T-helper 1 cell treated with Interleukin-12 subunit alpha and Interleukin-12 subunit beta and Interleukin-4 antibody, amounts not matched to agents 30 ng/mL and 1 ng/mL, for 36 hours (primary cell): ENCODE measurements around the gene RPL12. TPM values are rescaled to one million over a fixed set of nuclear protein-coding genes. Genes with fewer than 3 reads are reported as not detected.
"Not testable (repeated sequence)": the region's sequence is repeated elsewhere in the genome, so short reads cannot be mapped to it uniquely, and the experiment has no call there.

Experiments
- intact Hi-C: fragments of 100-400 bp; cut with micrococcal nuclease; formaldehyde crosslinking; loops from one replicate; pipeline ENCODE4 v1.15.1; 2024
- total RNA-seq: library from RNA; stranded (reverse); gene quantifications from 2 replicates; pipeline ENCODE4 v1.2.3, GENCODE V29; 2022

Gene RPL12
- total RNA-seq, 1 donor from 2014 or later: 841 TPM

DNA sequence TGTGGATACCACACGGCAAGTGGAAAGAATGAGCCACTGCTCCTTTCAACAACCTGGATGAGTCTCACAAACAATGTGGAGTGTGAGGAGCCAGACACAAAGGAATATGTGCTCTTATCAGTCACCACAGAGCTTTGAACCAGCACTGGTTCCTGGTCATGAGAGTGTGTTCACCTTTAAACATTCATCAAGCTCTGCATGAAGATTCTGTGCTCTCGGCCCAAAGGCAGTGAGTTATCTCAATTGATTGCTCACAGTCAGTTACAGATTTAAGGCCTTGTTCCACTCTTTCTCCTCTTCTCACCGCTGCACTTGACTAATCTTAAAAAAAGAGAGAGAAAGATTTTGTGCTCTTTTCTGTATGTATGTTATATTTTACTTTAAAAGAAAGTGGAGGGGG is 19.5 kb upstream of the RPL12 start:
- intact Hi-C loops: no loop called here

DNA sequence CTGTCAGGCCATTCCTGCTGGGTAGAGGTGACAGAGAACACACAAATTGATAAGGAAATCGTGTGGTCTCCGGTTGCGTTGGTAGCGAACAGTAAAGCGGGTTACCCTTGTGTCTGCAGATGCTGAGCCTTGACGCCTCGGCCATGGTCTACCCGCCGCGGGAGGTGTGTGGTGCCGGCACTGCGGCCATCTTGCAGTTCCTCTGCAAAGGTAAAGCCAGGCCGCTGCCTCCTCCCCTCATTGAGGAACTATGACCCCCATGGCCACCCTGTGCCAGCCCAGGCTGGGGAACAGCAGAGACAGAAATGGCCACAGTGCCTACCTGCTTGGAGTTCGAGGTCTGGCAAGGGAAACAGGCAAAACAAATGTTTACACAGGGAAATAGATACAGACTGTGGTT is 16.4 kb upstream of the RPL12 start:
- intact Hi-C loops: no loop called here

DNA sequence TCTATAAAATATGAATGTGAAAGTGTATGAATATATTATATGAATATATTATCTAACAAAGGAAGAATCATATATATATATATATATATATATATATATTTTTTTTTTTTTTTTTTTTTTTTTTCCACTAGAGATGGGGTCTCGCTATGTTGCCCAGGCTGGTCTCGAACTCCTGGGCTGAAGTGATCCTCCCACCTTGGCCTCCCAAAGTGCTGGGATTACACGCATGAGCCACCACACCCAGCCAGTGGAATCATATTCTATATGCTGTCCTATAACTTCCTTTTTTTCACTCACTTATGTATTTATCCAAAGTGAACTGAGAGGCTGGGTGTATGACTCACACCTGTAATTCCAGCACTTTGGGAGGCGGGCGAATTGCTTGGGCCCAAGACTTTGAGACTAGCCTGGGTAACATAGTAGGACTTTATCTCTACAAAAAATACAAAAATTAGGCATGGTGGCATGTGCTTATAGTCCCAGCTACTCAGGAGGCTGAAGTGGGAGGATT is 15.3 kb upstream of the RPL12 start:
- intact Hi-C loops: not testable (repeated sequence)

DNA sequence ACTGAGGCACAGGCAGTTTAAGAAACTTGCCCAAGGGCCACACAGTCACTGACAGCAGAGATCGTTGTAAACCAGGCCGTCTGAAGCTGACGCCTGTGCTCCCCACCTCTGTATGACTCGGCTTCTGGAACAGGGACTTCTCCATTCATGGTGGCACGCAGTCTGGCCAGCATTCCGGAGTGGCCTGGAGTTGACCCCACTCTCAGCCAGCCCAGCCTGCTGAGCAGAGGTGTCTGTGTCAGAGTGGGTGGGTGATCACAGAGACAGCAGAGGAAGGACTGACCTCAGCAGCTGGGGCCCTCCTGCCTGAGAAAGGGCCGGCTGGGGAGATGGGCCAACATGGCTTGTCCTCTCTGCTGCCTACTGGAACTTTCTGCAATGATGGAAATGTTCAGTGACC is 12.7 kb upstream of the RPL12 start:
- intact Hi-C loops: no loop called here

DNA sequence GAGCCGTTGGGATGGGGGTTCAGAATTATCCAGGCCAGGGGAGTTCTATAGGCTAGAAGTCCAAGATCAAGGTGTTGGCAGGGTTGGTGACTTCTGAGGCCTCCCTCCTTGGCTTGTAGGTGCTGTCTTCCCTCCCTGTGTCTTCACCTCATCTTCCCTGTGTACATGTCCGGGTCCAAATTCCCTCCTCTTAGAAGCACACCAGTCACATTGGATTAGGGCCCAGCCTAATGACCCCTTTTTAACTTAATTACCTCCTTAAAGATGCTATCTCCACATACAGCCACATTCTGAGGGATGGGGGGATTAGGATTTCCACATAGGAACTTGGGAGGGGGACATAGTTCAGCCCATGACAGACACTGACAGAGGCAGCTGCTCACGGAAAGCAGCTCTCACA is 12.2 kb upstream of the RPL12 start:
- intact Hi-C loops: no loop called here

DNA sequence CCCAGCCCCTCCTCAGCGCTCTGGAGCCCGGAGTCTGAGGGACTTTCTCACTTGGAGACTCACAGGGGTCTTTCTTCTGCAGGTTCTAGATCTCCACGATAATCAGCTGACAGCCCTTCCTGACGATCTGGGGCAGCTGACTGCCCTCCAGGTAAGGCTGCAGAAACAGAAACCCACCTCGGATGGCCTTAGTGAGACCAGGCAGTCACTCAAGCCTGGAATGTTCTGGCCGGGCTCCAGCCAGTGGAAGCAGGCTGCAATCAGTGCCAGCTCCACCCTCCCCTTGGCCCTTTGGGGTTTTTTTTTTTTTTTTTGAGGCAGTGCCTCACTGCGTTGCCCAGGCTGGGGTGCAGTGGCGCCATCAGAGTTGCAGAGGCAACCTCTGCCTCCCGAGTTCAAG is 7.7 kb upstream of the RPL12 start:
- intact Hi-C loops: no loop called here

DNA sequence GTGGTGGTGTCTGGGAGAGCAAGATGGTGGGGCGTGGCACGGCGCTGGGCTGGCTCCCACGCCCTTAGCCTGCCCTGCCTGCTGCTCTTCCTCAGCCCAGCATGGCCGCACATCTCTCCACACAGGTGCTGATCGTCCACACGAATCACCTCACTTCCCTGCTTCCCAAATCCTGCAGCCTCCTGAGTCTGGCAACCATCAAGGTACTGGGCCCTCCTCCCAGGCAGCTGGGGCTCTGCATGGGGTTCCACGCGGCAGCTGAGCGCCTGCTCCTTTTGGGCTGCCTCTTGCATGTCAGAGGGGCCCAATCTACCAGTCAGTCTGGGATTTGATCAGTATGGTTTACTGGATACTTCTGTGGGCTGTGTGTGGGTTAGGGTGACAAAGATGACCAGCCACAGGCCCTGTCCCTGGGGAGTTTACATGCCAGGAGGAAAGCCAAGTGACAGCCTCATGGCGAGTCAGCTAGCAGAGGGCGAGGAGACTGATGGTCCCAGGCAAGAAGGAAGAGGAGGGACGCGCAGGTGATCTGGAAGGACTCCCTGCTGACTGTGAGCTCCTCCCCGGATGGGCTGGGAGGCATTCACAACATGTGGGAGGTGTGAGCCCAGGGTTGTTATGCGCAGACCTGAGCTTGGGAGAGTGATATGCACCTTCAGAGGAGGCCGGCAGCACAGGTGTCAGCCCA is 6.1 kb upstream of the RPL12 start:
- intact Hi-C loops: no loop called here

DNA sequence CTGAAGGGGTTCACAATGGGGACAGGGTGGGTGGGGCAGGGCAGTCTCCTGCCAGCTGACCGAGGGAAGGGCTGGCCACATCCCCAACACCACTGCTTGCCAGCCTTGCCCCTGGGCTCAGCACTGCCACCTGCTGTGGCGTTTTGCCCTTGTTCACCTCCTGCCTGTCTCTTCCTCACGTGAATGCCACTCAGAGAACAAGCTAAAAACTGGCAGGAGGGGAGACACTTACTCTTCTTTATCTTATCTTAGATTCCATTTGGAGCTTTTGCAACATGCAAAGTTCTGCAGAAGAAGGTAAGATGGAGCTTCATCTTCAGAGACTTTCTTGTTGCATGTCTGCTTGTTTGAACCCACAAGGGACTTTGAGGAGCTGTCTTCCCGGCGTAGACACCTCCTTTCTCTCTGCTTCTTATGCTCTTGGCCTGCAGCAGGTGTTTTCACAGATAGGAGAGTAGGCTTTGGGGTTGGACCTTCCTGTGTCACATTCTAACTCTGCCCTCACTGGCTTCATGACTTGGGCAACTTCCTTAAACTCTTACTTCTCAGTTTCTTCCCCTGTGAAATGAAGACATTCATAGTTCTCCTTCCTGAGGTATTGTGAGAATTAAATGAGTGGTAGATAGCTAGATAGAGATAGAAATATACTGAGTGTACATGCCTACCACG is 4.3 kb upstream of the RPL12 start:
- intact Hi-C loops: loop anchor here (1.0 kb wide), 4 partner anchors 144 to 515 kb away; no protein-coding TSS in a partner anchor

DNA sequence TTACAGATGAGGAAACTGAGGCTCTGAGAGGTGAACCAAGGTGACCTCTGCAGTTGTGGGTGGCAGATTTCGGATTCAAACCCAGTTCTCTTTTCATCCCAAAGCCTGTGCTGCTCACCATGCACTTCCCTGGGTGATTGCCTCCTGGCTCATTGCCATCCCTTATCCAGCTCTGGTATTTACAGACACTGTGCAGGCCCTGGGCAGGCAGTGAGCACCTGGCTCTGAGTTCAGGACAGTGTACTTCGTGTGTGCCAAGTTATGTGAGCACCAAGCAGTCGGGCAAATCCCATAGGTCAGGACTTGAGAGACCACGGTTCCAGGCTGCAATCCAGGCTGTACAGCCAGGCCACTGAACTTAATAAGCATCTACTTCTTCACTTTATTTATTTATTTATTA is 1.5 kb upstream of the RPL12 start:
- intact Hi-C loops: loop anchor here (1.0 to 5.0 kb wide), 3 partner anchors 320 to 675 kb away; partner anchors contain the start of gene PTGES2

DNA sequence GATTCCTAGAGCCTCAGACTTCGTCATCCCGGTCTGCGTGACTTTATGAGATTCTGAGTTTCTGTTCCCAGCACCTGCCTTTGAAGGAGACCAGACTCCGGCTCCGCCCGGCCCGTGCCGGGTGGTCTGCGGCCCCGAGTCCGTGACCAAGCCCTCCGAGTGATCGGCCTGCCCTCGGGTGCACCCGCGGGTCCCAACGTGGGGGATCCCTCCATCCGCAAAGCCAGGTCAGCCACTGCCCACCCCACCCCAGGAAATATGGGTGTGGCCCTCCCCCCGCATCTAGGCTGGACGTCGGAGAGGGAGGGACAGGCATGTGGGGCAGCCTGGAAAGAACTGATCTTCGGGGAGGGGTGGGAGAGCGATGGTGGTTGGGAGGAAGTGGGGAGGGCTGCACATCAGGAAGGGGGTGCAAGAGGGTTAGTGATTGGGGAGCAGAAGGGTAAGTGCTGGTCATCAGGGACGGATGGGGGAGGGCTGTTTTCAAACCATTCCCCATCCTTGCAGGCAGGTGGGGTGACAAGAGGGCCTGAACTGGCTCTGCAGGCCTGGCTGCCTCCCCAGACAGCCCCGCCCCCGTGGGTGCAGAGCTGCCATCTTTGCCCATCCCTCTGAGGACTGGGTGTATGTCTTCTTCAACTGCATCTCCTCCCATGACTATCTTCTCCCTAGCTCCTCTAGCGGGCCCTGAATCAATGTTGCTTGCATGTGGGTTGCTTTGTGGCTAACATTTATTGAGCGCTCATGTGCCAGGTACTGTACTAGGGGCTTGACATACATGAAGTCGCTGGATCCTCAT is 851 bp upstream of the RPL12 start:
- intact Hi-C loops: loop anchor here (1.0 to 5.0 kb wide), 15 partner anchors 28 to 675 kb away; partner anchors contain the start of genes PTGES2, PTRH1, STXBP1 and TOR2A

DNA sequence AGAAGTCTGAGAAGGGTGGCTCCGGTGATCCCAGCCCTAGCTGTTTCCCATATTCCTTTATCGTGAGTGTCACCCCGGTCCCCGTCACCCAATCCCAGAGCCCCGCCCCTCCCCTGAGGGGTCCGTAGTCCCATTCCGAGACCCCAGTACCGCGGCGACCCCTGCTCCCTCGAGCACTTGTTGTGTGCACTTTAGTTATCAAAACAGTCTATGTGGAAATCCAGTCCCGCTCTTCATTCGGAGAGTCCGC is 327 bp upstream of the RPL12 start:
- intact Hi-C loops: loop anchor here (1.0 to 5.0 kb wide), 14 partner anchors 27 to 676 kb away; partner anchors contain the start of genes PTGES2, PTRH1, STXBP1 and TOR2A

DNA sequence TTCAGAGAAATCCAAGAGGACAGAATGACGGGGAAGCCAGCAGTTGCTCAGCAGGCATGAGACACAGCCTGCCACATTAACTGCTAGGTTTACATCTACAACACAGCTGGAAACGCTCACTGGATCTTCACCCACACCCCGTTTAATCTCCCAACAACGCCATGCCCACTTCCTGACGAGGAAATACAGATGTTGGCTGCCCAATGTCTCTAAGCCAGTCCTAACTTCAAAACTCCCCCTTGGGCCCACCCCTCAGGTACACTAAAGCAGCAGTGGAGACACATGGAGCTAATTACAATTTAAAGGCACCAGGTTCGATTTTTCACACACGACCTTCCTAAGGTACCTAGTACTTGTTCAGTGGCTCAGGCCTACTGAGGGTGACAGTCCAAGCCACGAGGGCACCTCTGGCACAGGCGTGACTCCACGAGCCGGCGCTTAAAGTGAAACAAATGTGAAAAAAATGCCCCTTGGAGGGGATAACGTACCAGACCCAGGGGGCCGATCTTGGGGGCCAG is 904 bp downstream of the RPL12 start:
- intact Hi-C loops: loop anchor here (2.0 to 5.0 kb wide), 7 partner anchors 62 to 677 kb away; partner anchors contain the start of genes PTGES2 and STXBP1

DNA sequence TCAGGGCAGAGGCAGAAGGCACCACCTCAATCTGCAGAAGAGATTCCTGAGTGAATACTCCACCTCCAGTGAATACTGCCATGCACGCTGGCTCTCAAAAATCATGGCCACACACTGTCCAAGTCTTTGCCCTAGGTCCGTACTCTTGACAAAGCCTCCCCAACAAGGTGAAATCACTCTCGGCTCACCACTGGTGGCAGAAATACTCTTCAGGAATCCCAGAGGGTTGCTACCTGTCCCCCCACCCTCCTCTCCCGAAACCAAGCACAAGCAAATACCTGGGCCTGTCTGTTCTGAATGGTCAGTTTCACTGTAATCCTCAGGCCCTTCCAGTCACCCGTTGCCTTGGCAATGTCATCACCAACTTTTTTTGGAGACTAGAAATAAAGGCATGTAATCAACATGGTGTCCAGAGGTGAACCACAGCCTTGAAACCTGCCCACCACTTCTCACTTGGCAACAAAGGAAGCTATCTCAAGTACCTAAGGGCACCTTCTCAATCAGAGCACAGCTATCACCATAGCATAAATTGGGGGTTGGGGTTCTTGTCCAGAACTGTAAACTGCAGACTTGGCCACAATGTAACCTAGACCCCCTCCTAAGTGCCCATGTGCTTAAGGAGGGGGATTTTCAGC is 1.8 kb downstream of the RPL12 start:
- intact Hi-C loops: no loop called here

DNA sequence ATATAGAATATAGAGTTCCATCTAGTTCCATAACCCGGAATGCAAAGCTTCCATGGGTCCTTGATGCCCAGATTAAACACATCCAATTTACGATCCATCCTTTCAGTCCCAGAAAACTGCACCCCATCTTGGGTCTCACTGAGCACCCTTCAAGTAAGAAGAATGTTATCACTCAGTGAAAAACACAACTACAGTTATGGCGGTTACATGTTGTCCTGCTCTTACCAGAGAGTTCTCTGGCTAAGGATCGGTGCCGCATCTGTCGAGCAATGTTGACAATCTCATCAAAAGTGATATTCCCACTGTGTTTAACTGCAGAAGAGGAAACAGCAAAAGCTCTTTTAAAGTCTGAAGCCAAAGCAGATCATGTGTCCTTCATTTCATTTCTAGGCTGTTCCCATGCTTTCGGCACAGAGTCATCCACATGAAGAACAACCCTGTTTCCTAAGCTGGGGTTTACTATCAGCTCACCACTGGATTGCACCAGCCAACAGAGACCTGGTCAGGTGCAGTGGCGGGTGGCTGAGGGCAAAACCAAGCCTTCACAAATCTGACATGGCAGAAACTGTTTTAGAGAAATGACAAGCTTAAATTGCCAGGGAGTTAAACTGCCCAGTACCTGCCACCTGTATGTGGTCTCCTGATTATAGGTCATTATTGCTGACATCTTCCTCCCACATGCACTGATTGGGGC is 2.9 kb downstream of the RPL12 start:
- intact Hi-C loops: no loop called here

DNA sequence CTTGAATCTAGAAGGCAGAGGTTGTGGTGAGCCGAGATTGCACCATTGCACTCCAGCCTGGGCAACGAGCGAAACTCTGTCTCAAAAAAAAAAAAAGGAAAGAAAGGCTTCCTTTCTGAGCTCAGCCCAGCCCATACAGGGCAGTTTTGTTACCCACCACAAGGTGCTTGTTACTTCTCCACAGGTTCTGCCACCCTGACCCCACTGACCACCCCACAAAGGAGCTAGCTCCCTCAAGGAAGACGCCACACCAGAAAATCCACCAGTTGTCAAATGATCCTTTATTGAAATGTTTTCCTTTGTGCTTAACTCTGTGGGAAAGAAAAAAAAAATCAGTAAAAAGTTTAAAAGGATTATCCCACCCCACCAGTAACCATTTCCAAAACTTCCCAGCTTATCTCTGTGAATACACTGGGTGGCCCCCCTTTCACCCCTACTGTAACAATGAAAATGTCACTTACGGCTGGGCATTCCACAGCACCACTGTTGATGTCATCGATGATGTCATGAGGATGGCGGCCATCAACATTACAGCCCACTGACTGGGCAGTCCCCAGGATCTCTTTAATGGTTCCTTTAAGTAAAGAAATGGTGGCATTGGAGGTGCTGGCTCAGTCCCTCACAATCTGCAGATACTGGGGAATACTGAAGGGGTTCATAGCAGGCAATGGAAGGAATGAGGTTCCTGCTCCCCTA is 3.6 kb downstream of the RPL12 start:
- intact Hi-C loops: no loop called here

DNA sequence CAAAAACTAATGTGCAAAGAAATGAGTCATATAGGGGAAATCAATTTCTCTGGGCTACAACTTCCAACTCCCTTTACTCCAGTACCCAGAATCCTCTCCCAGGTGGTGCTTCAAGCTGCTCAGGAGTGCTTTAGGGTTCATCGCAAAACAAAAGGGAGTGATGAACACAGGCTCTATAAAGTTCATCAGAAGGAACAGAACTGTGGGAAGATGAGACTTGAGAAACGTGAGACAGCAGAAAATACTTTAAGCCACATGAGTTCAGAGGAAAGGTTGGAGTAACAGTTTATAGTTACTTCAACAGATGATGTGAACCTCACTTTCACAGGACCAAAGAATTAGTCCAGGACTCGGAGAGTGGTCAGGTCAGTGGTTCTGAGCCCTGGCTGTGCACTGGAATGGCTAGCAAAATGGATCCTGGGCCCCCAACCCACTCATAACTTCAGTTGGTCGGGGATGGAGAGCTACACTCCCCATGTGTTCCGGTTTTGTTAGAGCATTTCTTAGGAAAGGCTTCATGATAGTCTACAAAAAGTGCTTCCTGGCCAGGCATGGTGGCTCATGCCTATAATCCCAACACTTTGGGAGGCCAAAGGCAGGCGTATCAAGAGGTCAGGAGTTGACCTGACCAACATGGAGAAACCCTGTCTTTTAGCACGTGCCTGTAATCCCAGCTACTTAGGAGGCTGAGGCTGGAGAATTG is 4.3 kb downstream of the RPL12 start:
- intact Hi-C loops: no loop called here

DNA sequence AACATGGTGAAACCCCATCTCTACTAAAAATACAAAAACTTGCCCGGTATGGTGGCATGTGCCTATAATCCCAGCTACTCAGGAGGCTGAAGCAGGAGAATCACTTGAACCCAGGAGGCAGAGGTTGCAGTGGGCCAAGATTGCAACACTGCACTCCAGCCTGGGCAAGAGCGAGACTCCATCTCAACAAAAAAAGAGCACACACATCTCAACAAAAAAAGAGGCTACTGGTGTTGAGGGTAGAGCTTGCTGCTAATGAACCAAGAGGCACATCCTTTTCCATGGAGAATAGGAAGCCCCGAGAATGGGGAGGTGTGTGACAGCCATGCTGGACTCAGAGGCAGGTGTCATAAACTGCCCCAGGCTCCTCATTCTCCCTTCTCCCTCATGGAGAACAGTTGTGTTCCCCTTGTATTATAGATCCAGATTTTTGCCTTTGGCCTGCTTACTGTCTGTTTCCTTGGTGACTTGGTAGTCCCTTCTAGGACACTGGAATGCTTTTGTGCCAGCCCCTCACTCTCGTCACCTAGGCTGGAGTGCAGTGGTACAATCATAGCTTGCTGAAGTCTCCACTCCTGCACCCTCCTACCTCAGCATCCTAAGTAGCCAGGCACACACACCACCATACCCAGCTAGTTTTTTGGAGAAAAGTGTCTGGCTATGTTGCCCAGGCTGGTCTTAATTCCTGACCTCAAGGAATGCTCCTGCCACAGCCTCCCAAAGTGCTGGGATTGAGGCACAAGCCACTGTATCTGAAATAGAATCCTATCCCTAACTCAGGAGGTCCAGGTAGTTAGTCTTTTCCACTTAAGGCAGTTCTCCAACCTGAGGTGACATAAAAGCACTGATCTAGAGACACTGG is 5.1 kb downstream of the RPL12 start:
- intact Hi-C loops: no loop called here
